LNCAP (cell line): ENCODE results near the gene RNF224.

ENCODE experiments used
- CTCF ChIP-seq: fragments of 450-650 bp; IDR thresholded peaks from 2 replicates; pipeline ENCODE4 v1.5.1; 2017; ENCODE audit warnings: mild to moderate bottlenecking

The RNF224 gene

GRCh38 chr9:137189297-137190295 lies 37.7 kb upstream of the RNF224 start:
- TF ChIP-seq CTCF, result no peak

GRCh38 chr9:137190315-137190856 lies 36.9 kb upstream of the RNF224 start:
- peak; percentile 38; the same call in 1 of the 2 replicates for TF ChIP-seq CTCF

- TF ChIP-seq CTCF, result no peak
Observed at GRCh38 chr9:137191245-137191644, 36.1 kb upstream of the RNF224 start.

GRCh38 chr9:137191691-137192447 lies 35.4 kb upstream of the RNF224 start:
- TF ChIP-seq CTCF, result no peak

GRCh38 chr9:137192448-137192780 lies 34.9 kb upstream of the RNF224 start:
- no peak for TF ChIP-seq CTCF

- no peak for TF ChIP-seq CTCF
Observed at GRCh38 chr9:137192859-137193258, 34.4 kb upstream of the RNF224 start.

- TF ChIP-seq CTCF, result no peak
Observed at GRCh38 chr9:137193771-137194170, 33.5 kb upstream of the RNF224 start.
